WTC11 (cell line): ENCODE results near the gene ASB2. TPM values are rescaled to one million over a fixed set of nuclear protein-coding genes. Genes with fewer than 3 reads are reported as not detected.

Experiments
- ATAC-seq: fragments of 200-7000 bp; cut with Tn5 transposase; 2 replicates; pipeline ENCODE4 v1.10.0; 2021; ENCODE audit warnings: mild to moderate bottlenecking, moderate library complexity
- CTCF ChIA-PET: fragments of 300-600 bp; sonication (Branson Sonifier 250); formaldehyde crosslinking; loops from one replicate; lab custom pipeline; 2021; ENCODE audit warnings: antibody characterized with exemption; lab: Charles Lee
- POLR2A ChIA-PET: fragments of 350-600 bp; sonication (Branson Sonifier 250); formaldehyde crosslinking; loops from one replicate; lab custom pipeline; 2021; ENCODE audit warnings: antibody characterized with exemption; lab: Charles Lee
- DNase-seq: peaks from one replicate; pipeline ENCODE4 v3.0.0; 2021; ENCODE audit warnings: low spot score
- H3K27ac Mint-ChIP-seq: 2 replicates; pipeline ENCODE4 v1.8.0; 2021; ENCODE audit warnings: mixed read lengths
- H3K27me3 Mint-ChIP-seq: 2 replicates; pipeline ENCODE4 v1.8.0; 2021; ENCODE audit warnings: low read depth, mild to moderate bottlenecking, moderate library complexity, mixed read lengths
- H3K36me3 Mint-ChIP-seq: 2 replicates; pipeline ENCODE4 v1.8.0; 2021; ENCODE audit warnings: mixed read lengths
- H3K4me1 Mint-ChIP-seq: 2 replicates; pipeline ENCODE4 v1.8.0; 2022; ENCODE audit warnings: mixed read lengths
- H3K4me3 Mint-ChIP-seq: 2 replicates; pipeline ENCODE4 v1.8.0; 2021; ENCODE audit warnings: mild to moderate bottlenecking, moderate library complexity, mixed read lengths
- H3K9me3 Mint-ChIP-seq: 2 replicates; pipeline ENCODE4 v1.8.0; 2021; ENCODE audit warnings: mixed read lengths
- ARID4B ChIP-seq: sonication (generic); formaldehyde crosslinking; IDR thresholded peaks from 2 replicates; pipeline ENCODE4 v1.8.0; 2023; ENCODE audit warnings: missing genetic modification reagents, mild to moderate bottlenecking, borderline replicate concordance
- ATF3 ChIP-seq: sonication (generic); formaldehyde crosslinking; conservative IDR thresholded peaks from 2 replicates; pipeline ENCODE4 v1.8.1; 2022; ENCODE audit warnings: mild to moderate bottlenecking, missing genetic modification reagents
- CBFB ChIP-seq: sonication (generic); formaldehyde crosslinking; IDR thresholded peaks from 2 replicates; pipeline ENCODE4 v1.8.1; 2022; ENCODE audit warnings: mild to moderate bottlenecking, low read depth, missing genetic modification reagents
- EMX1 ChIP-seq: fragments of 250-450 bp; sonication (Bioruptor Pico); IDR thresholded peaks from 2 replicates; pipeline ENCODE4 v1.8.0; 2021; ENCODE audit warnings: mild to moderate bottlenecking
- ESRRA ChIP-seq: sonication (generic); formaldehyde crosslinking; IDR thresholded peaks from 2 replicates; pipeline ENCODE4 v1.8.1; 2022; ENCODE audit warnings: mild to moderate bottlenecking, missing genetic modification reagents, borderline replicate concordance
- FOXJ3 ChIP-seq: sonication (generic); formaldehyde crosslinking; IDR thresholded peaks from 2 replicates; pipeline ENCODE4 v1.9.0; 2021; ENCODE audit warnings: missing genetic modification reagents, mild to moderate bottlenecking, borderline replicate concordance
- GRHL2 ChIP-seq: fragments of 250-450 bp; sonication (Bioruptor Pico); IDR thresholded peaks from 2 replicates; pipeline ENCODE4 v1.8.0; 2022; ENCODE audit warnings: mild to moderate bottlenecking, moderate library complexity; ENCODE audit not compliant: insufficient replicate concordance, severe bottlenecking
- KAT7 ChIP-seq: sonication (generic); formaldehyde crosslinking; IDR thresholded peaks from 2 replicates; pipeline ENCODE4 v1.8.1; 2023; ENCODE audit warnings: missing genetic modification reagents, mild to moderate bottlenecking, borderline replicate concordance
- PRRX2 ChIP-seq: fragments of 250-450 bp; sonication (Bioruptor Pico); IDR thresholded peaks from 2 replicates; pipeline ENCODE4 v1.8.0; 2021; ENCODE audit warnings: mild to moderate bottlenecking
- SOX15 ChIP-seq: fragments of 250-450 bp; sonication (Bioruptor Pico); IDR thresholded peaks from 2 replicates; pipeline ENCODE4 v1.9.0; 2021; ENCODE audit warnings: mild to moderate bottlenecking
- SP1 ChIP-seq: sonication (generic); formaldehyde crosslinking; conservative IDR thresholded peaks from 2 replicates; pipeline ENCODE4 v1.8.1; 2022; ENCODE audit warnings: missing genetic modification reagents
- TEAD4 ChIP-seq: sonication (generic); formaldehyde crosslinking; IDR thresholded peaks from 2 replicates; pipeline ENCODE4 v1.8.0; 2022; ENCODE audit warnings: mild to moderate bottlenecking, missing genetic modification reagents
- TP53 ChIP-seq: sonication (generic); formaldehyde crosslinking; IDR thresholded peaks from 2 replicates; pipeline ENCODE4 v1.8.1; 2023; ENCODE audit warnings: mild to moderate bottlenecking, missing genetic modification reagents
- ZNF121 ChIP-seq: sonication (generic); formaldehyde crosslinking; IDR thresholded peaks from 2 replicates; pipeline ENCODE4 v1.8.0; 2023; ENCODE audit warnings: missing genetic modification reagents
- ZNF138 ChIP-seq: sonication (generic); formaldehyde crosslinking; conservative IDR thresholded peaks from 2 replicates; pipeline ENCODE4 v1.8.1; 2022; ENCODE audit warnings: mild to moderate bottlenecking, moderate library complexity, missing genetic modification reagents
- ZNF416 ChIP-seq: fragments of 250-450 bp; sonication (Bioruptor Pico); IDR thresholded peaks from 2 replicates; pipeline ENCODE4 v1.9.0; 2021; ENCODE audit warnings: mild to moderate bottlenecking, inconsistent platforms
- total RNA-seq: library from RNA; stranded (reverse); gene quantifications from 3 replicates; pipeline ENCODE4 v1.2.3, GENCODE V29; 2021
- TF ChIP-seq, protein P1 (sequence below): sonication (generic); formaldehyde crosslinking; IDR thresholded peaks from 2 replicates; pipeline ENCODE4 v1.8.1; 2022; ENCODE audit warnings: low read depth, missing genetic modification reagents, borderline replicate concordance
- TF ChIP-seq, protein P2 (sequence below): sonication (generic); formaldehyde crosslinking; IDR thresholded peaks from 2 replicates; pipeline ENCODE4 v1.8.0; 2022; ENCODE audit warnings: mild to moderate bottlenecking, missing genetic modification reagents
- TF ChIP-seq, protein P3 (sequence below): sonication (generic); formaldehyde crosslinking; IDR thresholded peaks from 2 replicates; pipeline ENCODE4 v1.8.0; 2022; ENCODE audit warnings: mild to moderate bottlenecking, missing genetic modification reagents

Gene ASB2
- total RNA-seq, 1 experiment from 2014 or later: 0.37 TPM

DNA sequence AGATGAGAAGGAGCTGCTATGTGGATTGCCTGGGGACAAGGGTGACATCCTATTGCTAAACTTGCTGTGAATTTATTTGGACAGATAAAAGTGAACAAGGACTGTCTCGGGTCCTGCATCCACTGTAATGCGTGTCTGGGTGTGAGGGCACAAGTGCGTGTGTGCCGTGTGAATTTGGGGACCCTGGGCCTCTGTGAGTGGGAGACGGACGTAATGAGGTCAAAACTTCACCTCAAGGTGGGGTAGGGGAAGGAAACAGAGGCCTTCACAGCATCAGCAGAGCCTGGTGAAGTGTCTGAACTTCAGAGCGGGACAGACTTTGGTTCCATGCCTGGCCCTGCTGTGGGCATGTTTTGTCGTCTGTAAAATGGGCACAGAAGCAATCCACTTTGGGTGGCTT lies 14.8 kb downstream of the ASB2 start:
- no peak overlapping the region for H3K4me3 Mint-ChIP-seq
- POLR2A ChIA-PET: no interaction called here
- H3K36me3 Mint-ChIP-seq: no peaks in the 10 kb centered on the region
- H3K27me3 Mint-ChIP-seq: no peaks in the 10 kb centered on the region
- TF ChIP-seq ZNF416 (CRISPR knock-in tag): no peak
- TF ChIP-seq, protein P1, sequence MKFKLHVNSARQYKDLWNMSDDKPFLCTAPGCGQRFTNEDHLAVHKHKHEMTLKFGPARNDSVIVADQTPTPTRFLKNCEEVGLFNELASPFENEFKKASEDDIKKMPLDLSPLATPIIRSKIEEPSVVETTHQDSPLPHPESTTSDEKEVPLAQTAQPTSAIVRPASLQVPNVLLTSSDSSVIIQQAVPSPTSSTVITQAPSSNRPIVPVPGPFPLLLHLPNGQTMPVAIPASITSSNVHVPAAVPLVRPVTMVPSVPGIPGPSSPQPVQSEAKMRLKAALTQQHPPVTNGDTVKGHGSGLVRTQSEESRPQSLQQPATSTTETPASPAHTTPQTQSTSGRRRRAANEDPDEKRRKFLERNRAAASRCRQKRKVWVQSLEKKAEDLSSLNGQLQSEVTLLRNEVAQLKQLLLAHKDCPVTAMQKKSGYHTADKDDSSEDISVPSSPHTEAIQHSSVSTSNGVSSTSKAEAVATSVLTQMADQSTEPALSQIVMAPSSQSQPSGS (CRISPR knock-in tag): no peak
- TF ChIP-seq ZNF138: no peak
- no peak for TF ChIP-seq PRRX2
- no peak for TF ChIP-seq KAT7 (CRISPR knock-in tag)
- TF ChIP-seq TP53 (CRISPR knock-in tag): no peak
- no peak for TF ChIP-seq EMX1 (CRISPR knock-in tag)
- no peak for TF ChIP-seq SOX15 (CRISPR knock-in tag)
- TF ChIP-seq, protein P2, sequence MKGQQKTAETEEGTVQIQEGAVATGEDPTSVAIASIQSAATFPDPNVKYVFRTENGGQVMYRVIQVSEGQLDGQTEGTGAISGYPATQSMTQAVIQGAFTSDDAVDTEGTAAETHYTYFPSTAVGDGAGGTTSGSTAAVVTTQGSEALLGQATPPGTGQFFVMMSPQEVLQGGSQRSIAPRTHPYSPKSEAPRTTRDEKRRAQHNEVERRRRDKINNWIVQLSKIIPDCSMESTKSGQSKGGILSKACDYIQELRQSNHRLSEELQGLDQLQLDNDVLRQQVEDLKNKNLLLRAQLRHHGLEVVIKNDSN (CRISPR knock-in tag): no peak
- TF ChIP-seq ARID4B (CRISPR knock-in tag): no peak
- TF ChIP-seq CBFB (CRISPR knock-in tag): no peak
- no peak for TF ChIP-seq ZNF121
- TF ChIP-seq ATF3 (CRISPR knock-in tag): no peak
- TF ChIP-seq, all 79 proteins: peak for 0
- 0 out of 2 replicates have a peak overlapping the region, but pooled peaks have one; percentile 30 for H3K27ac Mint-ChIP-seq
- no peak for ATAC-seq
- no peaks in the 10 kb centered on the region for H3K9me3 Mint-ChIP-seq
- peaks cover 16% of the 10 kb centered on the region for H3K4me1 Mint-ChIP-seq
- DNase-seq: no peak
- CTCF ChIA-PET: interaction anchor here (7.5 kb wide), 1 partner anchor 21 kb away, joined by 52 read pairs; no protein-coding TSS in a partner anchor

DNA sequence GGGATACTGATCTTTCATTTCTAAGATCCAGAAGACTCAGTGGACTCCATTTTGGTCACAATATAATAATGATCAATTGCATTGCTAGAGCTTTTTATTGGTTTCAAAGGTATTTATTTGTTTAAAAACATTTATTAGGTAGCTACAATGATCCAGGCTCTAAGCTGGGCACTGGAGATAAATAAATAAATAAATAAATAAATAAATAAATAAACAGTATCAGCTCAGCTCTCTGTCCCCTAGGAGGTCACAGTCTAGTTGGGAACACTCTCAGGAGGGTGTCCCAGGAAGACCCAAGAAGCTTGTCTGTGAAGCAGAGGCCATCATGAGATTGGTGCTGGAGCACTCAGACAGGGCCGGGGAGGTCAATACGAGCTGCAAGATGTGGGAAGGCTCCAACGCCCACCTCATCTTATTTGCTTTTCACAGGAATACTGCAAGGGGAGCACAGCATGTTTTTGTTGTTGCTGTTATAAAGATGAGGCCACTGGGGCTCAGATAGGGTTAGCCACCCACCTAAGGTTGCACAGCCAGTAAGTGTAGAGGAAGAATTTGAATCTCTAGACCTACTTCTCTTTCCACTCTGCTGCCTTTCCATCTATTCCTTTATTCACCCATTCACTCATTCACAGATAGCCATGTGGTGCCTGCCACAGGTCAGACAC lies 15.5 kb downstream of the ASB2 start:
- peaks cover 18% of the 10 kb centered on the region for H3K4me1 Mint-ChIP-seq
- no peak for TF ChIP-seq FOXJ3 (CRISPR knock-in tag)
- TF ChIP-seq TEAD4 (CRISPR knock-in tag): no peak
- no peak for TF ChIP-seq GRHL2 (CRISPR knock-in tag)
- TF ChIP-seq, protein P3, sequence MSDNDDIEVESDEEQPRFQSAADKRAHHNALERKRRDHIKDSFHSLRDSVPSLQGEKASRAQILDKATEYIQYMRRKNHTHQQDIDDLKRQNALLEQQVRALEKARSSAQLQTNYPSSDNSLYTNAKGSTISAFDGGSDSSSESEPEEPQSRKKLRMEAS: no peak
- no peak for TF ChIP-seq ESRRA (CRISPR knock-in tag)
- no peak for TF ChIP-seq EMX1 (CRISPR knock-in tag)
- no peak for TF ChIP-seq SP1 (CRISPR knock-in tag)
- H3K27me3 Mint-ChIP-seq: no peaks in the 10 kb centered on the region
- H3K9me3 Mint-ChIP-seq: no peaks in the 10 kb centered on the region
- no peak for ATAC-seq
- H3K4me3 Mint-ChIP-seq: no peak overlapping the region
- H3K27ac Mint-ChIP-seq: no peak overlapping the region
- H3K36me3 Mint-ChIP-seq: no peaks in the 10 kb centered on the region
- ChIA-PET CTCF (interaction anchor here (7.5 kb wide), 1 partner anchor 21 kb away, joined by 52 read pairs; no protein-coding TSS in a partner anchor), POLR2A (no interaction called here)
- DNase-seq: no peak
